Colonic mucosa (tissue), 4 donors: Measurements from ENCODE around the gene AASDH. TPM values are rescaled to one million over a fixed set of nuclear protein-coding genes. Genes with fewer than 3 reads are reported as not detected.

Experiments used
- DNase-seq: peaks from one replicate; pipeline ENCODE4 v3.0.0-alpha.2; 2020
- H3K27ac ChIP-seq: fragments of 200-600 bp; one replicate; pipeline ENCODE4 v1.8.0; 2021
- H3K27me3 ChIP-seq: fragments of 200-600 bp; one replicate; pipeline ENCODE4 v1.8.0; 2021
- H3K36me3 ChIP-seq: fragments of 200-600 bp; one replicate; pipeline ENCODE4 v1.8.0; 2021
- H3K4me1 ChIP-seq: fragments of 200-600 bp; one replicate; pipeline ENCODE4 v1.8.0; 2021; ENCODE audit warnings: mild to moderate bottlenecking
- H3K4me3 ChIP-seq: fragments of 200-600 bp; one replicate; pipeline ENCODE4 v1.8.0; 2021
- H3K9ac ChIP-seq, 2 donors: one replicate each; pipeline ENCODE4 v1.7.0; 2013; ENCODE audit warnings: control low read depth in 2 of 2, low read depth in 2 of 2, low read length in 2 of 2
- H3K9me3 ChIP-seq: fragments of 200-600 bp; one replicate; pipeline ENCODE4 v1.8.0; 2021
- intact Hi-C: fragments of 100-400 bp; cut with DNase I; formaldehyde crosslinking; loops from one replicate; pipeline ENCODE4 v1.14.1; 2022
- total RNA-seq, 2 donors: library from RNA; stranded (reverse); fragmentation: NEBNext Ultra II Directional in 1 of 2; extraction: Animal tissue kit (Norgen Biotek cat#: 25700) in 1 of 2; gene quantifications; one replicate each; pipeline ENCODE4 v1.2.1, GENCODE V29; 2021
- TF ChIP-seq, protein P1 (sequence below): fragments of 200-600 bp; IDR thresholded peaks from one replicate; pipeline ENCODE4 v1.8.0; 2022; ENCODE audit warnings: antibody characterized with exemption, mild to moderate bottlenecking
- donor health status: healthy.
- donor health status: DM: no; HTN: no; CAD: no.
- donor health status: DM: no; HTN: no; CAD: no.

The AASDH gene
- total RNA-seq, 2 donors from 2014 or later, result 7.4 to 7.8 TPM

DNA sequence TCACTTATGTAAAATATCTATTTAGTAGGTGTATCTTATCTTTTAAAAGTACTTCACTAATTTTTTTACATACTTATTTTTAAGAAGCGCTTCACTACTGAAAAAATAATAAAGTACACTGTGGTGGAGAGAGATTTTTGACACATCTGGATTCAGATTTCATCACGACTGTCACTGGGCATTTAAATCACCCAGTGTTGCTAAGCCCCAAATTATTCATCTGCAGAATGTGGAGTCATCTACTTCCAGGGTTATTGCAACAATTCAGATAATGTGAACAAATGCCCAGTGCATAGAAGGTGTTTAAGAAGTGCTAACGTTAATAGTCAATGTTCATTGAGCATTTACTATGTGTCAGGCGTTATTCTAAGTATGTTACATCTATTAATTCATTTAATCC lies 41.8 kb downstream of the AASDH start:
- DNase-seq, result no peak
- no peaks in the 10 kb centered on the region for H3K36me3 ChIP-seq
- no peaks in the 10 kb centered on the region for H3K9me3 ChIP-seq
- no peak overlapping the region for H3K9ac ChIP-seq
- H3K27me3 ChIP-seq, result no peaks in the 10 kb centered on the region
- H3K27ac ChIP-seq, result no peak overlapping the region
- TF ChIP-seq, protein P1, sequence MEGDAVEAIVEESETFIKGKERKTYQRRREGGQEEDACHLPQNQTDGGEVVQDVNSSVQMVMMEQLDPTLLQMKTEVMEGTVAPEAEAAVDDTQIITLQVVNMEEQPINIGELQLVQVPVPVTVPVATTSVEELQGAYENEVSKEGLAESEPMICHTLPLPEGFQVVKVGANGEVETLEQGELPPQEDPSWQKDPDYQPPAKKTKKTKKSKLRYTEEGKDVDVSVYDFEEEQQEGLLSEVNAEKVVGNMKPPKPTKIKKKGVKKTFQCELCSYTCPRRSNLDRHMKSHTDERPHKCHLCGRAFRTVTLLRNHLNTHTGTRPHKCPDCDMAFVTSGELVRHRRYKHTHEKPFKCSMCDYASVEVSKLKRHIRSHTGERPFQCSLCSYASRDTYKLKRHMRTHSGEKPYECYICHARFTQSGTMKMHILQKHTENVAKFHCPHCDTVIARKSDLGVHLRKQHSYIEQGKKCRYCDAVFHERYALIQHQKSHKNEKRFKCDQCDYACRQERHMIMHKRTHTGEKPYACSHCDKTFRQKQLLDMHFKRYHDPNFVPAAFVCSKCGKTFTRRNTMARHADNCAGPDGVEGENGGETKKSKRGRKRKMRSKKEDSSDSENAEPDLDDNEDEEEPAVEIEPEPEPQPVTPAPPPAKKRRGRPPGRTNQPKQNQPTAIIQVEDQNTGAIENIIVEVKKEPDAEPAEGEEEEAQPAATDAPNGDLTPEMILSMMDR, result no peak
- H3K4me1 ChIP-seq, result no peaks in the 10 kb centered on the region
- intact Hi-C loops, result no loop called here
- H3K4me3 ChIP-seq, result no peak overlapping the region

DNA sequence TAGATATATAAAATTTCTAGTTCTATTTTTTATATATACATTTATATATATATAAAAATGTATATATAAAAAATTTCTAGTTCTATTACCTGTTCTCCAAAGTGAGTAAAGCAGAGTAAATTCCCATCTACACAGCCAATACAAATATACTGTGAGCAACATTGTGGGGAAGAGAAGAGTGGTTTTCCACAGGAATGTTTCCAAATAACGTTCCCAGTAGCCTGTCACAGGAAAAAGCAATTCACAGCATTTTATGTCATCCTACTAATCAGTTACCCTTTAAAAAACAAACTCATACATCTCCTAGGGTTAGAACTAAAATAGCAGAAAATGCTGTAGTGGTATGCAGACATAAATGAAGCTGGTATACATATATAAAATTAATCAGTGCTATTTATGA lies 44.5 kb downstream of the AASDH start:
- Histone ChIP-seq H3K27me3 (no peaks in the 10 kb centered on the region), H3K27ac (no peak overlapping the region), H3K36me3 (no peaks in the 10 kb centered on the region), H3K9me3 (no peaks in the 10 kb centered on the region), H3K4me1 (no peaks in the 10 kb centered on the region), H3K9ac (no peak overlapping the region), H3K4me3 (no peak overlapping the region)
- no peak for DNase-seq
- TF ChIP-seq, protein P1, result no peak
- intact Hi-C loops, result no loop called here

DNA sequence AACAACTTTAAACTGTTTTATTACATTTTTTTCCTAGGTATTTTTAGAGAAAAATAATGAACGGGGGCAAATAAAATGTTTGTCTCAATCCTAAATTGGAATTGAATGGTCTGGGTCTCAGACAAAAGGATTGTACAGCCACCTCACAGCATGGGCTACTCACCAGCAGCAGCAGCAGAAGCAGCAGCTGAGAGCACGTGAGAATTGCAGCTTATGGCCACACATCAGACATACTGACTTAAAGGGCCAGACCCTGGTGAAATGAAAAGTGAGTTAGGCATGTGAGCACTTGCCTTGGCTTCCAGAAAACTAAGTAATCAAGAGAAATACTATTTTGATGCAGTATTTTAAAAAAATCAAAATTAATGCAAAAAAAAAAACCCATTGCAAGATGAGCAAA lies 56.6 kb downstream of the AASDH start:
- Histone ChIP-seq H3K36me3 (no peaks in the 10 kb centered on the region), H3K4me1 (no peaks in the 10 kb centered on the region), H3K4me3 (no peak overlapping the region), H3K9ac (no peak overlapping the region), H3K27me3 (no peaks in the 10 kb centered on the region), H3K9me3 (no peaks in the 10 kb centered on the region), H3K27ac (no peak overlapping the region)
- DNase-seq, result no peak
- intact Hi-C loops, result no loop called here
- TF ChIP-seq, protein P1, result no peak

DNA sequence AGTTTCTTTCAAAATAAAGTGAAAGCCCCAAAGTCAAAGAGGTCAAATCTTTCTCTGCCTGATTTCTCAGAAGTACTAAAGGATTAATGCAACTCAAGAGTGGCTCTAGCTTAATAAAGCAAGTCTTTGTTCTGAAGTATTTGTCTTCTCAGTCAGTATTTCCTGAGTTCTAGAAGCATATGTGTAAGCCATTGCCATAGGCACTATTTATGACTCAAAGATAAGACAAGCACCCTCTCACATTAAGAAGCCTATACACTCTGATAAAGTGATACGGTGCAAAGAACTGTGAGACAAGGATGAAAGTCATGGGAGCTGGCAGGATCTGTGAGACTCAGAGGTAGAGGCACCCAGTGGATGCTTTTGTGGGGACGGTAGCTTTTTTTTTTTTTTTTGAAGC lies 60.9 kb downstream of the AASDH start:
- Histone ChIP-seq H3K36me3 (no peaks in the 10 kb centered on the region), H3K9ac (no peak overlapping the region), H3K4me1 (no peaks in the 10 kb centered on the region), H3K27ac (no peak overlapping the region), H3K27me3 (no peaks in the 10 kb centered on the region), H3K9me3 (no peaks in the 10 kb centered on the region), H3K4me3 (no peak overlapping the region)
- TF ChIP-seq, protein P1, result no peak
- intact Hi-C loops, result no loop called here
- DNase-seq, result no peak

DNA sequence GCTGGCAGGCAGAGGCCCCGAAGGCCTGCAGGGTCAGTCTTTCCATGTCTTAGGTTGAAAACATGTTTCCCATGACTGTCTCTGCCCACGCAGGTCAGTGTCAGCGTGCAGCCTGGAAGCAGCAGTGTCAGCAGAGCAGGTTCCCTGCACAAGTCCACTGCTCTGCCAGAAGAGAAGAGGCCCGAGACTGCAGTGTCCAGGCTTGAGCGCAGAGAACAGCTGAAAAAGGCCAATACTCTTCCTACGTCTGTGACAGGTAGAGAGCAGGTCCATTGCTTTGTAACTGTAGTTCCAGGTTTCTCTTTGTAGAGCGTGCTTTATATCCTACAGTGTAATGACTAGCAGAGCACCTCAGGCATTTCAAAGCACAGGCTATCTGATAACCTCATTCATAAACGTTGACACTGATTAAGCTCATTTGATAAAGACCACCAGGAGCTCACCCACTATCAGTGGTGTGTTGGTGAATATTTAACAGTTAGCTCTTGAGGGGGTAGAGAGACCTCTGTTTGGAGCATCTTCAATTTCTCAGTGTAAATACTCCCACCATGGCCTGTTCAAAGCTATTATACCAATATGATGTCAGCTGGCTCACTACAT lies 63.2 kb downstream of the AASDH start:
- Histone ChIP-seq H3K4me3 (no peak overlapping the region), H3K9ac (no peak overlapping the region), H3K27ac (no peak overlapping the region), H3K4me1 (no peaks in the 10 kb centered on the region), H3K27me3 (no peaks in the 10 kb centered on the region), H3K36me3 (no peaks in the 10 kb centered on the region), H3K9me3 (no peaks in the 10 kb centered on the region)
- no peak for DNase-seq
- intact Hi-C loops, result no loop called here
- TF ChIP-seq, protein P1, result no peak
